ENCODE results near the gene PNLDC1. TPM values are rescaled to one million over a fixed set of nuclear protein-coding genes. Genes with fewer than 3 reads are reported as not detected.
A peak's percentile ranks its signal among the peaks of the same experiment; 100 is the strongest.
"Not testable (repeated sequence)": the region's sequence is repeated elsewhere in the genome, so short reads cannot be mapped to it uniquely, and the experiment has no call there.

The PNLDC1 gene
- total RNA-seq, 1 donor from 2014 or later = 0.32 TPM

DNA sequence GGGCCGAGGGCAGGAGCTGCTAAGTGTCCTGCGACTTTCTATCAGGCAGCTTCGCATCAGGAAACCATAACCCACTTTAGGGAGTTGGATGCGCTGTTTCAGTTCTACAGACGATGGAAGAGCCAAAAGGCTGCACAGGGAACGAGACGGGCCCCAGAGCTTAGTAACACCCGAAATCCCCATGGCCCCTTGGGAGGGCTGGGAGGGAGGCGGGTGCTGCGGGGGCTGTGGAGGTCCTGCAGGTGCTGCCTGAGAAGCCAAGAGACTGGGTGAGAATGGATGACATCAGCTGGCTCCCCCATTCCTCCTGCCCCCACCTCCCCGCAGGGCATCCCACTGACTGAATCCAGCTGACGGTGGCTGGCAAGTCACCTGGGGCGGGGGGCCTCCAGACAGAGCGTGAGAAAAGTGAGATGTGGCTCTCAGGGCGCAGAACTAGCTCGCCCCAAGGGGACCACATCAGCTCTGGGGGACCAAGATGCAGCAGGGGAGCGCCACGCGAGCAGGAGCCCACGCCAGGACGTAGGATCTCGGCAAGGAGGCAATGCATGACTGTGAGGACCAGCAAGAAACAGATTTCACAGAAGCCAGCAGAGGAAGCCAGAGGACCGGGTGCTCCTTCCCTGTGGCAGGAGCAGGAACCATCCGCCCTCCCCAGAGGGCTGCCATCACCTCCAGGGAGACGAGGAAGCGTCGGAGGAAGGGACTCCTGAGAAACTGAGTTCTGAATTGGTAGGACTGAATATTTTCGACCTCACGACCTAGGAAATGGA, 36.8 kb downstream of the PNLDC1 start:
- DNase-seq (ENCODE audit: missing footprints) (no peak), ATAC-seq (peak; percentile 71)
- intact Hi-C loops (cut with DNase I) = no loop called here

GRCh38 chr6:159837511-159837910, 37.4 kb downstream of the PNLDC1 start:
- ATAC-seq (no peak), DNase-seq (ENCODE audit: missing footprints) (no peak)

DNA sequence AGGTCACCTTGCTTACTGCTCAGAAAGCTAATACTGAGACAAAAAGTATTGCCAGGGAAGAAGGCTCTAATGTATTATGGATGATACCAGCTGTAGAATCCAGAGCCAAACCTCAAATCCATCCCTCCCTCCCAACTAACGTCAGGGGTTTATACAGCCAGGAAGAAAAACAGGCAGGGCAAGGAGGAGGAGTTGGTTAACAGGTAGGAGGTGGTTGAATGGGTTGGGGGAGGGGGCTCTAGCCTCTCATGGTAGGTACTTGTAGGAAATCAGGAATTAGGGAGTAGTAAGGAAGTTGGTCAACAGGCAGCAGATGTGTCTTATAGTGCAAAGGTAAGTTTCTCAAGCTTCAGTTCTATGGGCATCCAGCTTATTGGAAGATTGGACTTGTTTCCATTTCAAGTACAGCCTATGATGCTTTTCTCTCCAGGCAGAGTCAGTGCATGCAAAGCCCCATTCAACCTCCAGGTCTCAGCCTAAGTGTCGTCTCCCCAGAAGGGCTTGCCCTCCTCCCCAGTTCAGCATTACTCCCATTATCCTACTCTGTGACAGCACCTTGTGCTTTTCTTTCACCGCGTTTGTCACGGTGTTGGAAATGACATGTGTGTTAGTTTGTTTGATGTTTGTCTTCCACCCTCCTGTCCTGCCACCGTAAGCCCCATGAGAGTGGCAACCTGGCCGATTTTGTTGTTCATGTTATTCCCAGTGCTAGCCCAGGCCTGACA, 38.1 kb downstream of the PNLDC1 start:
- no peak for ATAC-seq
- intact Hi-C loops (cut with DNase I) = no loop called here
- no peak for DNase-seq (ENCODE audit: missing footprints)

More at GRCh38 chr6:159837511-159837910, 37.4 kb downstream of the PNLDC1 start:
- intact Hi-C loops (cut with DNase I) = no loop called here

- no peak for DNase-seq (ENCODE audit: missing footprints)
- ATAC-seq = no peak
- intact Hi-C loops (cut with DNase I) = no loop called here
These were observed 42.0 kb downstream of the PNLDC1 start for GRCh38 chr6:159842035-159842434.

GRCh38 chr6:159844737-159845645, 44.9 kb downstream of the PNLDC1 start:
- DNase-seq (ENCODE audit: missing footprints) (no peak), ATAC-seq (no peak)
- intact Hi-C loops (cut with DNase I) = no loop called here

DNA sequence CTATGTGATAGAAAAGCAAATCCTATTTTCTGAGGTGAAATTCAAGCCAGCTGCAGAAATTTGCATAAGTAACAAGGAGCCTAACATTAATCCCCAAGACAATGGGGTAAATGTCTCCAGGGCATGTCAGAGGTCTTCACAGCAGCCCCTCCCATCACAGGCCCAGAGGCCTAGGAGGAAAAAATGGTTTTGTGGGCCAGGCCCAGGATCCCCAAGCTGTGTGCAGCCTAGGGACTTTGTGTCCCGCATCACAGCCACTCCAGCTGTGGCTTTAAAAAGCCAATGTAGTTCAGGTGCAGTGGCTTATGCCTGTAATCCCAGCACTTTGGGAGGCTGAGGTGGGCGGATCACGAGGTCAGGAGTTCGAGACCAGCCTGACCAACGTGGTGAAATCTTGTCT, 48.5 kb downstream of the PNLDC1 start:
- DNase-seq (ENCODE audit: missing footprints); intact Hi-C loops (cut with DNase I); ATAC-seq: not testable (repeated sequence)

DNA sequence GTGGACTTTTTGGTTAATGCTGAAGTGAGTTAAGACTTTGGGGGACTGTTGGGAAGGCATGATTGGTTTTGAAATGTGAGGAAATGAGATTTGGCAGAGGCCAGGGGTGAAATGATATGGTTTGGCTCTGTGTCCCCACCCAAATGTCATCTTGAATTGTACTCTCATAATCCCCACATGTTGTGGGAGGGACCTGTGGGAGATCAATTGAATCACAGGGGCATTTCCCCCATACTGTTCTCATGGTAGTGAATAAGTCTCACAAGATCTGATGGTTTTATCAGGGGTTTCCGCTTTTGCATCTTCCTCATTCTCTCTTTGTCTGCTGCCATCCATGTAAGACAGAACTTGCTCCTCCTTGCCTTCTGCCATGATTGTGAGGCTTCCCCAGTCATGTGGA, 49.8 kb downstream of the PNLDC1 start:
- intact Hi-C loops (cut with DNase I); DNase-seq (ENCODE audit: missing footprints); ATAC-seq: not testable (repeated sequence)

DNA sequence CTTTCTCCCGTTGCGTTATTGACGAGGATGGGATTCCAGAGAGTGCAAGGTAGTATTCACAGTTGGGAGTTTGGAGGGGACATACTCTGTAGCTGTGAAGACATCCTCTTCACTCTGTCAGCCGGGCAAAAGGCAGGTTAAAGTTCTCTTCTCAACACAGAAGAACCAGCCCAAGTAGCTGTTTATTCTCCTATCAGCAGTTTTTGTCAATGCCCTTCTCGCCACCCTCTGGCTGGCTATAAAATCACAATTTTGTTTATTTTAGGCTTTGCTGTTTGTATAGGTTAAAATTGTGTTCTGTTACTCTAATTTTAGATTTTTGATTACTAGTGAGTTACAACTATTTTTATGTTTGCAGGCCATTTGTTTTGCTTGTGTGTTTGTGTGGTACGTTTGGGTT, 52.8 kb downstream of the PNLDC1 start:
- intact Hi-C loops (cut with DNase I) = no loop called here
- ATAC-seq (peak; percentile 26), DNase-seq (ENCODE audit: missing footprints) (no peak)

GRCh38 chr6:159853754-159854153, 53.7 kb downstream of the PNLDC1 start:
- ATAC-seq (peak; percentile 80), DNase-seq (ENCODE audit: missing footprints) (no peak)
- intact Hi-C loops (cut with DNase I) = no loop called here

- DNase-seq (ENCODE audit: missing footprints) = no peak
- no peak for ATAC-seq
These were observed 54.9 kb downstream of the PNLDC1 start for GRCh38 chr6:159854959-159855358.

DNA sequence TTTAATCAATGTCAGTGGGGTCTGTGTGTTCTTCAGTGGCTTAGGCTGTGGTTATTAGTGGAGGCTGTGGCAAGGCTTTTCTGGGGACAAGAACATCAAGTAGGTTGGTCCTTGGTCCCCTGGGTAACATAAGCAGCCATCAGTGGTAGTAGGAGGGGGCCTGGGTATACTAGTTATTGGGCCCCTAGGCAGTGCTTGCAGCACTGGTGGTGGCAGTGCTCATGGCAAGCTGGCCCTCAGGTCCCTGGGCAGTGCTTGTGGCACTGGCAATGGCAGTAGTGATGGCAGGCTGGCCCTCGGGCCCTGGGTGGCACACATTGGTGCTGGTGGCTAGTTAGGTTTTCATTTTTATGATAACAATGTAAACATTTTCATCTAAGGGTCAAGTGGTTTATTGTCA, 58.2 kb downstream of the PNLDC1 start:
- DNase-seq (ENCODE audit: missing footprints) = no peak
- intact Hi-C loops (cut with DNase I) = no loop called here
- no peak for ATAC-seq

More at GRCh38 chr6:159854959-159855358, 54.9 kb downstream of the PNLDC1 start:
- intact Hi-C loops (cut with DNase I) = no loop called here

DNA sequence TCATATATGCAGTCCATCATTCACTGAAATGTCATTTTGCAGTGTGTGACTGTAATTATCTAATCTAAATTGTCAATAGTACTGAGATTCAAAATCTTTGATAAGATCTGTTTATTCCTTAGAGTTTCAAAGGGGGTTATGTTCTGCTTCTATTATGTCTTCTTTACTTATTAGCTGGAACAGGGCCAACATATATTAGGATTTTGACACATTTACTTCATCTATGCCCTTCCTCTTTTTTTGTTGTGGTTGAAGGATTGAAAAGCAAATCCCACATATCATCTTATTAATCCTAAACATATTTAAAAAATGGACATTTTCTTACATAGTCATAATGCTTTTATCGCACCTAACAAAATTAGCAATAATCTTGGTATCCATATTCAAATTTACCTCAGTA, 60.4 kb downstream of the PNLDC1 start:
- ATAC-seq = no peak
- DNase-seq (ENCODE audit: missing footprints) = no peak
- intact Hi-C loops (cut with DNase I) = loop anchor here (5.0 to 10.0 kb wide), 2 partner anchors 214 to 672 kb away; no protein-coding TSS in a partner anchor

- ATAC-seq (no peak), DNase-seq (ENCODE audit: missing footprints) (no peak)
- intact Hi-C loops (cut with DNase I) = loop anchor here (2.0 to 10.0 kb wide), 3 partner anchors 213 to 670 kb away; no protein-coding TSS in a partner anchor
These were observed 62.0 kb downstream of the PNLDC1 start for GRCh38 chr6:159862103-159862502.

GRCh38 chr6:159863341-159863740, 63.3 kb downstream of the PNLDC1 start:
- not testable (repeated sequence) for DNase-seq (ENCODE audit: missing footprints)
- peak; percentile 64 for ATAC-seq
- intact Hi-C loops (cut with DNase I) = loop anchor here (1.0 to 10.0 kb wide), 4 partner anchors 78 to 669 kb away; no protein-coding TSS in a partner anchor

- no peak for DNase-seq (ENCODE audit: missing footprints)
- no peak for ATAC-seq
- intact Hi-C loops (cut with DNase I) = loop anchor here (10.0 kb wide), 1 partner anchor 209 kb away; no protein-coding TSS in a partner anchor
These were observed 65.3 kb downstream of the PNLDC1 start for GRCh38 chr6:159865226-159865920.

- no peak for DNase-seq (ENCODE audit: missing footprints)
- intact Hi-C loops (cut with DNase I) = loop anchor here (10.0 kb wide), 1 partner anchor 208 kb away; no protein-coding TSS in a partner anchor
- ATAC-seq = no peak
These were observed 66.5 kb downstream of the PNLDC1 start for GRCh38 chr6:159866286-159867247.

Measured in Right ventricle myocardium inferior (tissue), 1 donor.